Measurements from ENCODE around the gene DHRS7B. TPM values are rescaled to one million over a fixed set of nuclear protein-coding genes. Genes with fewer than 3 reads are reported as not detected.

DHRS7B gene
- total and polyA plus RNA-seq, 9 of the 15 experiments (the other 6 are each of a cell fraction or from before 2014, with no cell fraction given), result 8.0 to 30.7 (median 14.8) TPM

GRCh38 chr17:21194226-21194625 lies 67.5 kb downstream of the DHRS7B start:
- 20% methylated on average over 8 of the region's 8 CpGs for WGBS (ENCODE audit: insufficient coverage, low coverage, missing lambda C conversion rate)
- Histone ChIP-seq H3K9me3 (replicated peaks; ENCODE audit: control insufficient read depth, insufficient read depth, low read depth, low read length) (no peaks in the 10 kb centered on the region), H3K36me3 (ENCODE audit: control insufficient read depth, insufficient read depth, low read length) (peaks cover 22% of the 10 kb centered on the region; the same call in 1 of the 3 replicates), H3K4me2 (ENCODE audit: insufficient read depth, low read length) (no peak overlapping the region), H2AFZ (ENCODE audit: low read depth, low read length) (no peak overlapping the region), H3K4me3 (no peak overlapping the region), H3K27ac (ENCODE audit: extremely low read depth, low read depth, low read length) (no peak overlapping the region), H3K4me1 (replicated peaks in 1 of 2; ENCODE audit: control insufficient read depth in 2 of 2, insufficient read depth in 2 of 2, low read length in 2 of 2) (peaks cover 0 to 8% of the 10 kb centered on the region in 2 experiments; a peak in 1 of 5 replicates), H3K9me1 (ENCODE audit: control insufficient read depth, insufficient read depth, low read length) (peaks cover 4% of the 10 kb centered on the region), H3K9ac (ENCODE audit: insufficient read depth in 1 of 2, low read depth in 2 of 2, low read length in 2 of 2) (no peak overlapping the region), H4K20me1 (replicated peaks; ENCODE audit: control insufficient read depth, insufficient read depth, low read length) (peaks cover 8% of the 10 kb centered on the region; the same call in 1 of the 2 replicates), H3K27me3 (ENCODE audit: control insufficient read depth in 2 of 2, insufficient read depth in 2 of 2, low read length in 2 of 2) (no peaks in the 10 kb centered on the region), H3K79me2 (ENCODE audit: control insufficient read depth, insufficient read depth, low read length) (peaks cover 16% of the 10 kb centered on the region)
- TF ChIP-seq SUPT5H (IDR thresholded peaks at IDR 0.05) (no peak), POLR2AphosphoS2 (IDR thresholded peaks at IDR 0.05; ENCODE audit: low read length) (no peak), KLF1 (tag; IDR thresholded peaks at IDR 0.05) (no peak), MED1 (CRISPR knock-in tag; IDR thresholded peaks at IDR 0.05; ENCODE audit: borderline replicate concordance) (no peak)
- FAIRE-seq, result no peak
- ChIA-PET CTCF (ENCODE audit: low intra/inter-chr PET ratio) (no interaction called here), POLR2A (interaction anchor here (1.2 to 1.9 kb wide), 4 partner anchors 12 to 22 kb away, joined by 4 to 6 read pairs (median 5); no protein-coding TSS in a partner anchor)
- in situ Hi-C loops (cut with MboI) (no loop called here), intact Hi-C loops (cut with micrococcal nuclease) (no loop called here)
- no TSS peak for BruUV-seq (replicated peaks)
- DNase-seq (ENCODE audit: extremely low read depth in 1 of 4, low spot score in 3 of 4), result no peak
- no peak for ATAC-seq

GRCh38 chr17:21194703-21195102 lies 67.9 kb downstream of the DHRS7B start:
- H3K4me2 ChIP-seq (ENCODE audit: insufficient read depth, low read length), result no peak overlapping the region
- intact Hi-C loops (cut with micrococcal nuclease) (no loop called here), in situ Hi-C loops (cut with MboI) (no loop called here)
- H3K9ac ChIP-seq (ENCODE audit: insufficient read depth in 1 of 2, low read depth in 2 of 2, low read length in 2 of 2), result no peak overlapping the region
- FAIRE-seq (no peak), ATAC-seq (no peak), DNase-seq (ENCODE audit: extremely low read depth in 1 of 4, low spot score in 3 of 4) (no peak)
- TF ChIP-seq ZNF395 (CRISPR knock-in tag; IDR thresholded peaks at IDR 0.05) (no peak), TEAD2 (tag; IDR thresholded peaks at IDR 0.05) (no peak), SRF (CRISPR knock-in tag; IDR thresholded peaks at IDR 0.05) (no peak), PHF20 (IDR thresholded peaks at IDR 0.05; ENCODE audit: partially characterized antibody) (no peak), MYC (IDR thresholded peaks at IDR 0.05; ENCODE audit: low read depth, low read length) (no peak), MYC (CRISPR knock-in tag; IDR thresholded peaks at IDR 0.05; ENCODE audit: borderline replicate concordance, low read depth) (no peak), POLR3G (IDR thresholded peaks at IDR 0.05; ENCODE audit: extremely low read depth, insufficient read length, insufficient replicate concordance) (no peak), NFRKB (IDR thresholded peaks at IDR 0.05; ENCODE audit: low read depth) (no peak), YY1 (IDR thresholded peaks at IDR 0.05; ENCODE audit: borderline replicate concordance in 1 of 3, control insufficient read depth in 1 of 3, extremely low read depth in 1 of 3, insufficient read depth in 3 of 3, insufficient read length in 1 of 3, insufficient replicate concordance in 2 of 3, low read depth in 1 of 3, low read length in 2 of 3) (no peak), KLF6 (CRISPR knock-in tag; IDR thresholded peaks at IDR 0.05; ENCODE audit: borderline replicate concordance) (no peak)
- WGBS (ENCODE audit: insufficient coverage, low coverage, missing lambda C conversion rate), result 84% methylated on average over 5 of the region's 5 CpGs
- no peak overlapping the region for H3K4me3 ChIP-seq
- no peak overlapping the region for H3K27ac ChIP-seq (ENCODE audit: extremely low read depth, low read depth, low read length)
- H3K4me1 ChIP-seq (replicated peaks in 1 of 2; ENCODE audit: control insufficient read depth in 2 of 2, insufficient read depth in 2 of 2, low read length in 2 of 2), result peaks cover 0 to 12% of the 10 kb centered on the region in 2 experiments; a peak in 2 of 5 replicates
- peaks cover 21% of the 10 kb centered on the region for H3K79me2 ChIP-seq (ENCODE audit: control insufficient read depth, insufficient read depth, low read length)
- H3K9me3 ChIP-seq (replicated peaks; ENCODE audit: control insufficient read depth, insufficient read depth, low read depth, low read length), result no peaks in the 10 kb centered on the region
- peaks cover 12% of the 10 kb centered on the region for H4K20me1 ChIP-seq (replicated peaks; ENCODE audit: control insufficient read depth, insufficient read depth, low read length)
- no TSS peak for BruUV-seq (replicated peaks)
- no peaks in the 10 kb centered on the region for H3K27me3 ChIP-seq (ENCODE audit: control insufficient read depth in 2 of 2, insufficient read depth in 2 of 2, low read length in 2 of 2)
- POLR2A ChIA-PET, result interaction anchor here (1.2 to 1.9 kb wide), 4 partner anchors 12 to 21 kb away, joined by 4 to 6 read pairs (median 5); no protein-coding TSS in a partner anchor
- CTCF ChIA-PET (ENCODE audit: low intra/inter-chr PET ratio), result no interaction called here
- peaks cover 7% of the 10 kb centered on the region for H3K9me1 ChIP-seq (ENCODE audit: control insufficient read depth, insufficient read depth, low read length)
- H2AFZ ChIP-seq (ENCODE audit: low read depth, low read length), result no peak overlapping the region
- peaks cover 22% of the 10 kb centered on the region; the same call in 1 of the 3 replicates for H3K36me3 ChIP-seq (ENCODE audit: control insufficient read depth, insufficient read depth, low read length)
